Left ventricle myocardium inferior (tissue), 1 donor: ENCODE data around the gene MADCAM1. TPM values are rescaled to one million over a fixed set of nuclear protein-coding genes. Genes with fewer than 3 reads are reported as not detected.

ENCODE experiments used
- DNase-seq: peaks from one replicate; pipeline ENCODE4 v3.0.0-alpha.2; 2020
- H3K27ac ChIP-seq: fragments of 200-600 bp; replicated peaks from 2 replicates; pipeline ENCODE4 v1.8.0; 2021
- H3K27me3 ChIP-seq: fragments of 200-600 bp; 2 replicates; pipeline ENCODE4 v1.8.0; 2021; ENCODE audit warnings: low read depth
- H3K36me3 ChIP-seq: fragments of 200-600 bp; 2 replicates; pipeline ENCODE4 v1.8.0; 2021
- H3K4me1 ChIP-seq: fragments of 200-600 bp; 2 replicates; pipeline ENCODE4 v1.8.0; 2021
- H3K4me3 ChIP-seq: fragments of 200-600 bp; 2 replicates; pipeline ENCODE4 v1.8.0; 2021; ENCODE audit warnings: mild to moderate bottlenecking, moderate library complexity
- H3K9me3 ChIP-seq: fragments of 200-600 bp; replicated peaks from 2 replicates; pipeline ENCODE4 v1.8.0; 2021
- CTCF ChIP-seq: fragments of 200-600 bp; IDR thresholded peaks from 2 replicates; pipeline ENCODE4 v1.8.0; 2021; ENCODE audit warnings: antibody characterized with exemption, mild to moderate bottlenecking, borderline replicate concordance
- intact Hi-C: fragments of 100-400 bp; cut with micrococcal nuclease; formaldehyde crosslinking; loops from one replicate; pipeline ENCODE4 v1.11.0; 2022
- total RNA-seq: library from RNA; stranded (reverse); fragmentation: NEBNext Ultra II Directional; extraction: Animal tissue kit (Norgen Biotek cat#: 25700); gene quantifications from one replicate; pipeline ENCODE4 v1.2.1, GENCODE V29; 2021
- donor health status: DM: no; HTN: yes; CAD: no; lungs with severe emphysema.

The MADCAM1 gene
- total RNA-seq, 1 donor from 2014 or later, result 0.22 TPM

- Histone ChIP-seq H3K9me3 (no peaks in the 10 kb centered on the region), H3K4me1 (peaks cover 64% of the 10 kb centered on the region), H3K4me3 (peak overlapping the region; percentile 100), H3K27ac (peak overlapping the region; percentile 99), H3K27me3 (peaks cover 8% of the 10 kb centered on the region), H3K36me3 (peaks cover 22% of the 10 kb centered on the region)
- DNase-seq, result peak; percentile 86
- TF ChIP-seq CTCF, result peak; percentile 59
- intact Hi-C loops, result no loop called here
These were observed 36.5 kb downstream of the MADCAM1 start for GRCh38 chr19:532561-533363.

GRCh38 chr19:533364-534058 lies 37.2 kb downstream of the MADCAM1 start:
- TF ChIP-seq CTCF, result no peak
- Histone ChIP-seq H3K9me3 (no peaks in the 10 kb centered on the region), H3K4me1 (peaks cover 69% of the 10 kb centered on the region), H3K27me3 (peaks cover 2% of the 10 kb centered on the region), H3K36me3 (peaks cover 30% of the 10 kb centered on the region), H3K4me3 (peak overlapping the region; percentile 100), H3K27ac (peak overlapping the region; percentile 99)
- intact Hi-C loops, result no loop called here
- DNase-seq, result no peak

- H3K4me3 ChIP-seq, result peak overlapping the region; percentile 100
- intact Hi-C loops, result no loop called here
- peaks cover 74% of the 10 kb centered on the region for H3K4me1 ChIP-seq
- H3K9me3 ChIP-seq, result no peaks in the 10 kb centered on the region
- peak overlapping the region; percentile 99 for H3K27ac ChIP-seq
- no peak for TF ChIP-seq CTCF
- H3K27me3 ChIP-seq, result no peaks in the 10 kb centered on the region
- no peak for DNase-seq
- H3K36me3 ChIP-seq, result peaks cover 36% of the 10 kb centered on the region
These were observed 37.8 kb downstream of the MADCAM1 start for GRCh38 chr19:534088-534487.

- Histone ChIP-seq H3K27me3 (no peaks in the 10 kb centered on the region), H3K36me3 (peaks cover 42% of the 10 kb centered on the region), H3K9me3 (no peaks in the 10 kb centered on the region), H3K4me1 (peaks cover 74% of the 10 kb centered on the region), H3K4me3 (no peak overlapping the region), H3K27ac (peak overlapping the region; percentile 6)
- intact Hi-C loops, result no loop called here
- no peak for DNase-seq
- TF ChIP-seq CTCF, result no peak
These were observed 38.9 kb downstream of the MADCAM1 start for GRCh38 chr19:535017-535835.

GRCh38 chr19:536031-536880 lies 40.0 kb downstream of the MADCAM1 start:
- no peaks in the 10 kb centered on the region for H3K9me3 ChIP-seq
- H3K36me3 ChIP-seq, result peaks cover 47% of the 10 kb centered on the region
- peaks cover 63% of the 10 kb centered on the region for H3K4me1 ChIP-seq
- no peak overlapping the region for H3K4me3 ChIP-seq
- no peak for TF ChIP-seq CTCF
- H3K27me3 ChIP-seq, result no peaks in the 10 kb centered on the region
- no peak overlapping the region for H3K27ac ChIP-seq
- no peak for DNase-seq
- intact Hi-C loops, result no loop called here
